CD4-positive, alpha-beta T cell treated with Interleukin-4 for 4 hours (primary cell): ENCODE results near the gene CYS1.
"Not testable (repeated sequence)": the region's sequence is repeated elsewhere in the genome, so short reads cannot be mapped to it uniquely, and the experiment has no call there.

ENCODE experiments used
- DNase-seq: peaks from one replicate; pipeline ENCODE4 v3.0.0-alpha.2; 2020

CYS1 gene

GRCh38 chr2:10045561-10046355 is 34.5 kb downstream of the CYS1 start:
- no peak for DNase-seq

- peak; percentile 96 for DNase-seq
Observed at GRCh38 chr2:10043906-10044601, 36.2 kb downstream of the CYS1 start.

GRCh38 chr2:10043256-10043905 is 36.8 kb downstream of the CYS1 start, which contains the start of gene KLF11:
Gene KLF11, plus strand, starts transcription at chr2:10043550. Its CDS starts 167 bp downstream, at chr2:10043717.
- peak; percentile 81 for DNase-seq

DNA sequence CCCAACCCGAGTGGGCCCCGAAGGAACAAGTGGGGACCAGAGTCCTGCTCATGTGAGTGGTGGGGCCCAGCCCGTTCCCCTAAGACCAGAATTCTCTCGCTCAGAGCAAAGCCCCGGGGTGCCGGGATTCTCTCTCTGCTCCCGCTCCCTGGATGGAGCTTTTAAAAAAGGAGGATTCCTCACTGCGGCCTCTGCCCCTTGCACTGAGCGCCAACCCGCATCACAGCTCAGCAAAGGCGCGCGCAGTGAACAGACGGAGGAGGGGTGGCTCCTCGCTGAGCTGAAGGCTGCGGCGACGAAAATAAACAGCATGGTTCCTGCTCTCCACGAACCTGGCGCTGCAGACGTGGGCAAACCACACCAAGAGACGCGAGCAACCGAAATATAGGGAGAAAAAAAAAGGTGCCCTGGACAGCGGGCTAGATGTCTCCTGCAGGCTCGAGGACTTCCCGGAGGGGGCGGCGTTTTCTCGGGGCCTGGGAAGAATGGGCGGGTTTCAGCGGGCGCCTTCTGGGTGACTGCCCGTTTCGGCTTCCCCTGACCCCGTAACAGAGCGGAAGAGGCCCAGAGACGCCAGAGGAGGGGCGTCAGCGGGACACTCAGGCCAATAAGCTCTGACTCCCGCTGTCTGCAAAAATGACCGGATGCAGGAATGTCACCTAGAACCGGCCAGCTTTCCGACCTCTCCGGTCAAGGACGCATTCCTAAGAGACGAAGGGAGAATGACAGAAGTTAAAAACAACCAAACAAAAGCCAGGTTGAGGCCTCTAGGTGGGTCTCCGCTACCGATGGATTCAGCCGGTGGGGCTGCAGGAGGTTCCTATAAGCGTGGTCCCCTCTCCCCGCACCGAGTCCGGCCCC is 37.7 kb downstream of the CYS1 start:
- DNase-seq = peak; percentile 24

- no peak for DNase-seq
Observed at GRCh38 chr2:10041711-10042110, 38.5 kb downstream of the CYS1 start.

DNA sequence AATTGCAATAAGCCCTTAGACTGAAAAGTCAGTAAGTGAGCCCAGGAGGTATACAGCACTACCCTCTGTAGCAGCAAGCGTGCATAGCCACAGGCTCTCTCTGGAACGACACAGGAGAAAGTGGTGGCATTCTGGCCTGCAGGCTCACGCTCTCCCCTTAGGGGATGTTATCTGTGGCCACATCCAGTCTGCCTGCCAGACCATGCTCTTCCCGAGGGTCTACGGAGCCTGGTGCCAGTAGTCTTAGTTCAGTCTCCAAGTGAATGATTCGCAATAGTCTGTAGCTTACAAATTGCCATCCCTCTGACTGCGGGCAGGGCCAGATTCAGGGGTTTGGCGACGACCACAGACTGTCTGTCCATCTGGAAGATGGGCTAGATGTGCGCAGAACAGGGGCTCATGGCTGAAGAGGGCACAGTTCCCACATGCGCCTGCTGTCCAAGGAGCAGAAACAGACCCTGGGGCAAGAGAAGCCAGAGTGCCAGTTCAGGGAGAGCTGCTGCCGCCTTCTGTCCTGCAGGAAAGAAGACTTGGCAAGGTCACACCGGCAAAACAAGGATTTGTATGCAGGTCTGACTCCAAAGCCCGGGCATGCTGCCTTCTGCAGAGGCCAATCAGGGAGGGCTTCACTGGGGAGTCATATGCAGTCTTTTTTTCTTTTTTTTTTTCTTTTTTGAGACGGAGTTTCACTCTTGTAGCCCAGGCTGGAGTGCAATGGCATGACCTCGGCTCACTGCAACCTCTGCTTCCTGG is 40.4 kb downstream of the CYS1 start:
- no peak for DNase-seq

GRCh38 chr2:10038716-10039115 is 41.5 kb downstream of the CYS1 start:
- DNase-seq = no peak

DNA sequence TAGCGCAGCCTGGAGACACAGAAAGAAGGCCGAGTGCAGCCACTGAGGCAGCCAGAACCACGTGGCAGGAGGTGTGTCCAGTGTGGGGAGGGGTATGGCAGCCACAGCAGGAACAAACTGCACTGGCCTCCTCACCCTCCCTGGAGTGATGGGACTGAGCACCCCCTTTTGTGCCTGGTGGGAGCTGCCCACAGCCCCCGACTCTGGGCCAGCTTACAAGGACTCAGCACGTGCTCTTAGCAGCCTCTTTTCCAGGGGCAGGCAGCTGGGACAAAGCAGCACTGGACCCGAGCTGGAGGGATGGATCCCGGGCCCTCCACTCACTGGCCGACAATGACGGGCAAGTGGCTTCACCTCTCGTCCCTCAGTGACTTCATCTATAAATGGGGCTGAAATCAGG is 42.1 kb downstream of the CYS1 start:
- no peak for DNase-seq

DNA sequence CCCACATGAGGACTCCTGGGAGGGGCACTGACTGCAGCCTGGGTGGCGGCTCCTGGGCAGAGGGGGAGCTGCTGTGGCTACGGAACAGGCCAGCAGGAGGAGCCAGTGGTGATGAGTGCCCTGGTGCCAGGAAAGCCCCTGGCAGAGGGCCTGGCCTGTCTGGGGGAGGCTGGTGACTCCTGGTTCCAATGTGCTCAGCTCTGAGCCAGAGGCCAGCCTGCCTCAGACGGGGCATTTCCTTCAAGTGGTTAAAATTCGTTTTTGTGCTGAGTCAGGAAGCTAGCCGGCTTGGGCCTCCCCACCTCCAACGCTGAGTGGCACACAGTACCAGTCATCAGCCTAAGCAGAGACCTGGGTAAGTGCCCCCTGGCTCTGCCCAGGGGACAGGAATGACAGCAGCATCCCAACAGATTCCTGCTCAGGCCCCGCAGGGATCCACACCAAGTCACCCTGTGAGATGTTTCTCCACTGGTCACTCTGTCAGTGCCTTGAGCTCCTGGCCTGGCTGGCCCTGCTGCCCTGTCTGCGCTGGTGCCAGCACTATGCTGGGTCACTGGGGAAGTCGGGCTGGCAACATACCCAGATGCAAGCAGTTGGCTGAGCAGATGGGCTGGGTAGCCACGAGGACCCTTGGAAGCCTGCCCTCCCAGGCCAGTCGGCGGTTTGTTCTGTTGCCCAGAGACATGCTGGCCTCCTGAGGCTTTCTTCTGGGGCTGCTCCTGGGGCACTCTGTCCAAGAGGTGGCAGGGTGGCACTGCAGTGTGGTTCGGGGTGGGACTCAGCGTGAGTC is 43.9 kb downstream of the CYS1 start:
- peak; percentile 65 for DNase-seq

DNA sequence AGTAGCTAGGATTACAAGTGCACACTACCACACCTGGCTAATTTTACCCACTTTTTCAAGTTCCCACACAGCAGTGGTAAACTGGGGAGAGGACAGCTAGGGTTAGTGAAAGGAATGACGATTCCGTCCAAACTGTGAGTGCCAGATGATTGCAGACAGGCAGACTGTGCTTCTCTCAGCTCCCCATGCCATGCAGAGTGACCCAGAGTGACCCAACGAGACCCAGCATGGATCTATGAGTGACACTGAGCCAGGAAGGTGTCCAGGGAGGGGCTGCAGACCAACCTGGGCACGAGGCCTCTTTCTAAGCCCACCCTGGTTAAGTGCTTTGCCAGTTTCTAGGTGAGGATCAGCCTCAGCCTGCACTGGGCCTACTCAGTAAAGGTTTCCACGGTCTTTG is 44.6 kb downstream of the CYS1 start:
- DNase-seq = no peak

- peak; percentile 25 for DNase-seq
Observed at GRCh38 chr2:10035053-10035422, 45.2 kb downstream of the CYS1 start.

DNA sequence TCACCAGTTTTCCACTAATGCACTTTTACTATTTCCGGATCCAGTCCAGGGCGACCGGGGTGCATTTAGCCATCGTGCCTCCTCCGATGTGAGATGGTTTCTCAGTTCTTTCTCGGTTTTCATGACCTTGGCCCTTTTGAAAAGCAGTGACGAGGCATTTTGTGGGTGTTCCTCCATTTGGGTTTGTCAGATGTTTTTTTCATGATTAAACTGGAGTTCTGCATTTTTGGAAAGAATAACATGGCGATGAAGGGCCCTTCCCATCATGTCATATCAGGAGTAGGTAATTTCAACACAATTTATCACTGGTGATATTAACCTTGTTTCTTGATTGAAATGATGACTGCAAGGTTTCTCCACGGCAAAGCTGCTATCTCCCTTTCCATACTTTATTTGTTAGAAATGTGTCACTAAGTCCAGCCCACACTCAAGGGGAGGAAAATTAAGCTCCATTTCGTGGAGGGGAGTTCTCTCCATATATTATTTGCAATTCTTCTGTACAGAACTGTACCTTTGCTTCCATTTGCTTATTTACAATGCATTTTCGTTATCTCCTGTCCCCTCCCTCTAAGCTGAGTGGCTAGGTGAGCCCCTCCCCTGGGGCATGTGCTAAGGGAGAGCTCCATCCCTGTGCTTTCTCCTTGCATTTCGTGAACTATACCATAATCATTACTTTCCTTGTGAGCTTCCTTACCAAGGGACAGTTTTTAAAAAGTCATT is 45.7 kb downstream of the CYS1 start:
- no peak for DNase-seq

GRCh38 chr2:10033251-10034006 is 46.8 kb downstream of the CYS1 start:
- DNase-seq = no peak

DNA sequence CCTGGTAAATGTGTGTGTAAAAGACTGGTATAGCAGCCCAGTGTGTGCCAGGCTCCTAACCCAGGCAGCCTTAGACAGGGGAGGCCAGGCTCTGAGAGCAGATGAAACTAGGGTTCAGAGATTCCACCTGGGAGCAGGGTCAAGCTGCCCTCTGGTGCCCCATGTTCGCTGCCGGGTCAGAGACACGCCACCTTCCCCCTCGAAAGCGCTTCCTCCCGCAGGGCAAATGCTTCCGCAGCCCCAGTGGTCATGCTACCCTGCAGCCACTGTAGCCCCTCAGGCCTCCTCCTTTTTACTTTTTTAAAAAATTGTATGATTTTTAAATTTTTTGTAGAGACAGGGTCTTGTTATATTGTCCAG is 47.5 kb downstream of the CYS1 start:
- DNase-seq = no peak

- no peak for DNase-seq
Observed at GRCh38 chr2:10031886-10032745, 48.1 kb downstream of the CYS1 start.

GRCh38 chr2:10030798-10031197 is 49.4 kb downstream of the CYS1 start:
- DNase-seq = not testable (repeated sequence)

DNA sequence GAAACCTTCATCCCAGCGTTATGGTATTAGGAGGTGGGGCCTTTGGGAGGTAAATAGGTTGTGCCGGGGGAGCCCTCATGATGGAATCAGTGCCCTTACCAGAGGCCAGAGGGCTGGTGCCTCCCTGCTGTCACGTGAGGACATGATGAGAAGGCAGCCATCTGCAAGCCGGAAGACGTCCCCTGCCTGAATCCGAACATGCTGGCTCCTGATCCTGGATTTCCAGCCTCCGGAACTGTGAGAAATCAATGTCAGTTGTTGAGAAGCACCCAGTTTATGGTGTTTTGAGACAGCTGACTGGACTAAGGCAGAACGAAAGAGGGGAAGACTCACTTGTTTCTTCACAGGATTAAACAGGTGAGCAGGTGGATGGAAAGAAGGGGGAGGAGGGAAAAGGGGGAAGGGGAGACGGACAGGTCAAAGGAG is 49.9 kb downstream of the CYS1 start:
- no peak for DNase-seq

GRCh38 chr2:10029875-10030223 is 50.4 kb downstream of the CYS1 start:
- no peak for DNase-seq
